ENCODE measurements around the gene LIAS.
"Not testable (repeated sequence)": the region's sequence is repeated elsewhere in the genome, so short reads cannot be mapped to it uniquely, and the experiment has no call there.

DNA sequence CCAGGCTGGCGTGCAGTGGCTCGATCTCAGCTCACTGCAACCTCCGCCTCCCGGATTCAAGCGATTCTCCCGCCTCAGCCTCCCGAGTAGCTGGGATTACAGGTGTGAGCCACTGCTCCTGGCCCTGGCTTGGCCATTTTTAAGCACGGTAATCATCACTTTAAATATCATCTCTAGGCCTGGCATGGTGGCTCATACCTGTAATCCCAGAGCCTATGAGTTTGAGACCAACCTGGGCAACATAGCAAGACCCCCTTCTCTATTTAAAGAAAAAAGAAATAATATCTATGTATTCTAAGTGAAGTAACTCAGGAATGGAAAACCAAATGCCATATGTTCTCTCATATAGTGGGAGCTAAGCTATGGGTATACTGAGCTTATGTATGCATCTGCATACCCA, 47.3 kb upstream of the LIAS start:
- TF ChIP-seq, protein P1, sequence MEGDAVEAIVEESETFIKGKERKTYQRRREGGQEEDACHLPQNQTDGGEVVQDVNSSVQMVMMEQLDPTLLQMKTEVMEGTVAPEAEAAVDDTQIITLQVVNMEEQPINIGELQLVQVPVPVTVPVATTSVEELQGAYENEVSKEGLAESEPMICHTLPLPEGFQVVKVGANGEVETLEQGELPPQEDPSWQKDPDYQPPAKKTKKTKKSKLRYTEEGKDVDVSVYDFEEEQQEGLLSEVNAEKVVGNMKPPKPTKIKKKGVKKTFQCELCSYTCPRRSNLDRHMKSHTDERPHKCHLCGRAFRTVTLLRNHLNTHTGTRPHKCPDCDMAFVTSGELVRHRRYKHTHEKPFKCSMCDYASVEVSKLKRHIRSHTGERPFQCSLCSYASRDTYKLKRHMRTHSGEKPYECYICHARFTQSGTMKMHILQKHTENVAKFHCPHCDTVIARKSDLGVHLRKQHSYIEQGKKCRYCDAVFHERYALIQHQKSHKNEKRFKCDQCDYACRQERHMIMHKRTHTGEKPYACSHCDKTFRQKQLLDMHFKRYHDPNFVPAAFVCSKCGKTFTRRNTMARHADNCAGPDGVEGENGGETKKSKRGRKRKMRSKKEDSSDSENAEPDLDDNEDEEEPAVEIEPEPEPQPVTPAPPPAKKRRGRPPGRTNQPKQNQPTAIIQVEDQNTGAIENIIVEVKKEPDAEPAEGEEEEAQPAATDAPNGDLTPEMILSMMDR (IDR thresholded peaks at IDR 0.05), result not testable (repeated sequence)
- TF ChIP-seq POLR2A, POLR2AphosphoS5 (IDR thresholded peaks at IDR 0.05): not testable (repeated sequence)
